Measurements from ENCODE around the gene MEX3D.
A peak's percentile ranks its signal among the peaks of the same experiment; 100 is the strongest.

Gene MEX3D

DNA sequence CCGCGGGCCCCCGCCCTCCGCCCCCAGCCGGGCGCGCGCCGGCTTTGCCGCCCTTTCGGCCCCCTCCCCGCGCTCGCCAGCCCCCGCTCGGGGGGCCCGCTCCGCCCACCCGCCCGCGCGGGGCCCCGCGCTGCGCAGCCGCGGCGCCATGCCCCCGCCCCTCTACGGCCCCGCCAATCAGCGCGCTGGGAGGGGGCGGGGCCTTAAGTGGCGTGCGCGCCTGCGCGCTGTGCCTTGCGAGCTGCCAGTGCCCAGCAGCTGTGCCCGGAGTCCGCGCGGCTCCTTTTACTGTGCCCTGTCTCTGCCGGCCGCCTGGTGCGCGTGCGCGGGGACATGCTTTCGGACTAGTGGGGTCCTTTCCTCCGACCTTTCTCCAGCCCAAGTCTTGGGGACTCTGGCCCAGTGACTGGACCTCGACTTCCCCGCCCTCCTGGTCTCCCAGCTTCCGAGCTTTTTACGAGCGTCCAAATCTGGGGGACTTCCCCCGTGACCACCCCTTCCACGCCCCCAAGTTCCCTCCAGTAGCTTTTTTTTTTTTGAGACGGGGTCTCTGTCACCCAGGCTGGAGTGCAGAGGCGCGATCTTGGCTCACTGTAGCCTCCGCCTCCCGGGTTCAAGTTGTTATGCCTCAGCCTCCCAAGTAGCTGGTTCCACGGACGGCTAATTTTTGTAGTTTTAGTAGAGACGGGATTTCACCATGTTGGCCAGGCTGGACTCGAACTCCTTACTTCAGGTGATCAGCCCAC, 24.8 kb upstream of the MEX3D start, which contains the start of gene MBD3:
MBD3 (minus strand) TSS at position 111 of the 746 bp plus-strand sequence. CDS start 234 bp downstream, outside the sequence.
- peak; percentile 87 for DNase-seq

- peak; percentile 85 for DNase-seq
Observed at GRCh38 chr19:1592024-1592754, 24.1 kb upstream of the MEX3D start.

GRCh38 chr19:1591421-1592023, 23.4 kb upstream of the MEX3D start:
- peak; percentile 16 for DNase-seq

DNA sequence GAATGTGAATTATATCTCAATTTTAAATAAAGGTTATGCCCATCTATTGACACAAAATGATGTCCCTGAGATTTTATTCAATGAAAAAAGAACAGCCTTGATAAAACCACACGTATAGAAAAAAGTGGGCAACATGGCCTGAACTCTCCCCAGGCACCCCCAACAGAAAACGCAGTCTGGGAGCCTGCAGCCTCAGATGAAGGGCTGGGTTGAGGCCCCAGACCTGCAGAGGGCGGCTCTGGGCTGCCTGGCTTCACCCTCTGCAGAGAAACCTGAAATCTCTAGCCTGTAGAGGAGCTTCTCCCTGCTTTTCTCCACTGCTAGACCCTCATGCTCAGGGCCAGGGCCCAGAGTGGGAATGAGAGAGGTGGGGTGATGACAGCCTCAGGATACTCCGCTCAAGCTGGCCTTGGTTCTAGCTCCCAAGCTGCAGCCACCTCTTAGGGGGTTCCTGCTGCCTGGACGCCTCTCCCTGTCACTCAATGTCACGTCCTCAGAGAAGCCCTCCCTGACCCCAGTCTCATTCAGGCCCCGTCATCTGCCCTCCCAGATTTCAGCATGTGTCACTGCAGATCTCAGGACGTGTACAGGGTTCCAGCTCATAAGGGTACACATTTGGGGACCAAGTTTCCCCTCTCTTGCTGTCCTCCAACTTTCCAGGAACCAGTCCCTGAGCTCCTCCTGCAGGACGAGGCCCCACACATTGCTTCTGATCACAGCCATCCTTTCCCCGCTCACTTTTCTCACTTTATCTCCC, 22.7 kb upstream of the MEX3D start:
- DNase-seq, result peak; percentile 43

DNA sequence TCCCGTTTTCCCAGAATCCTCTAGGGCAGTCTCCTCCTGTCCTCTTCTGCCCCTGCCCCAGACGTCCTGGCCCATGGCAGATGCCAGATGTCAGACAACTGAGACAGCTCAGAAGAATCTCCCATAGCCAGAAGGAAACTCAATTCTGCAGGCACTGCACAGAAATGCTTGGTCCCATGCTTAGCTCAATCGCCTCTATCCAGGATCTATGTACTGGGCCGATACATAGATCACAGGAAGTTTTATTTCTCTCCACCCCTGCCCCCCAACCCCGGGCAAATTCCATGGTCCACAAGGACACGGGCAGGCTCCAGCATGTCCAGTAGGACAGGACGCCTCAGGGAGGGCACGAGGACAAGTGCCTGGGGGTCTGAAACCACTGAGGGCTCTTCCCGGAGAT, 19.7 kb upstream of the MEX3D start:
- DNase-seq, result no peak

DNA sequence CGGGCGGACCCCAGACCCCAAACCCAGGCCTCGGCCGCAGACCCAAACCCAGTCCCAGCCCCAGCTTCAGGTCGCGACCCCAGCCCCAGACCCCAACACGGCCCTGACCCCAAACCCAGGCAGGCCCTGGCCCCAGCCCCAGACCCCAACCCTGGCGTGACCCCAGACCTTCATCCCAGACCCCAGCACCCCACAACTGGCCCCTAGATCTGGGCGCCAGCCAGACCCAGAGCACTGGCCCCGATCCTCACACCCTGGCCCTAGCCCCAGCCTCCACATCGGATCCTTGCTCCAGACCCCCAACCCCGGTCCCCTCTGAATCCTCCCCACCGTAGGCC, 17.1 kb upstream of the MEX3D start:
- no peak for DNase-seq

GRCh38 chr19:1584500-1585242, 16.5 kb upstream of the MEX3D start:
- DNase-seq, result no peak

DNA sequence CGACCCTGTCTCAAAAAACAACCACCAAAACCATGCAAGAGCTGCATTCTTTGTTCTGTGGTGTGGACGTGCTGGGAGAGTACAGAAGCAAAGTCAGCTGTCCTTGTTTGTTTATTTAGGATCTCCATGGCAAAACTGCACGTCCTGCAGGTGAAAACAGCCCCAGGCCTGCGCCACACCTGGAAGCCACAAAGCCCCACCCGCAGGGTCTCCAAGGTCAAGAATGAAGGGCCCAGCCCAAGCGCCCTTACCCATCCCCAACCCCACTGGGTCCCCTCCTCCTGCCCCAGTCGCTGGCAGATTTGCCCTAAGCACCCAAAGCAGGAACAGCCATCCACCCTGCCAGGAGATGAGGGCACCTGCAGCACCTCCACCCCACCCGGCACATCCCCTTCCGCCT, 14.1 kb upstream of the MEX3D start:
- DNase-seq, result no peak

GRCh38 chr19:1580957-1581356, 12.8 kb upstream of the MEX3D start:
- no peak for DNase-seq

DNA sequence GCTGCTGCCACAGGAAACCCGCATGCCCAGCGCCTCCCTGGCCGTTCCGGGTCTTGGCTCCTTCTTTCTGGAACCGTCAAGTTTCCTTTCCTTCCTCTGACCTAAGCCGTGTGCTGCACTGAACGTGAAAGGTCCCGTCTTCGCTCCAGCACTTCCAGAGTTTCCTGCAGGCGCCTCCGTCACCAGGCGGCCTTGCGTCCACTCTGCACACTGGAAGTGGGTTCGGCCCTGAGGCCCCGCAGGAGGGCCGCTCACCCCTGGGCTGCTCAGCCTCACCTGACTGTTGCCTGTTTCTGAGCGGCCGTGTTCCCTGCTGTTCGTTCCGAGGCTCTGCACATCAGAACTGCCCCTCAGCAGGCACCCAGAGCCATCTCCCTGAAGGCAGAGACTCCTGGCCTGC, 12.3 kb upstream of the MEX3D start:
- no peak for DNase-seq

DNA sequence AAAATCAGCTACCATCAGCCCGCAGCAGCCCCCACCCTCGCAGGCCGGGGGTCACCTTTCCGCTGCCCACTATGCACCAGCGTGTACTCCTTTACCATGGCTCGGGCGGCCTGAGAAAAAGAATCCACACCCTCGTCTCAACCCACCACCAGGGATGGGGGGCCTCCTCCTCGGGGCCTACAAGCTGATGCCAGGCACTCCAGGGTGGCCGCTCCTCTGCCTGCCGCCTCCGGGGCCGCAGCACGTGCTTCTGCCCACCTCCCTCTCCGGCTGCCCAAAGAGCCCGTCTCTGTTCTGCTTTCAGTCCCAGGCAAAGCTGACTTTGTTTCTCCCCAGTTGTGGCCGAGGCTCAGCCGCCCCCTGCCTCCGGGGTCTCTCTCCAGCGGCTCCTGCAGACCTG, 11.1 kb upstream of the MEX3D start:
- DNase-seq, result no peak

- DNase-seq, result no peak
Observed at GRCh38 chr19:1577929-1578618, 9.9 kb upstream of the MEX3D start.

GRCh38 chr19:1577090-1577928, 9.2 kb upstream of the MEX3D start:
- DNase-seq, result no peak

DNA sequence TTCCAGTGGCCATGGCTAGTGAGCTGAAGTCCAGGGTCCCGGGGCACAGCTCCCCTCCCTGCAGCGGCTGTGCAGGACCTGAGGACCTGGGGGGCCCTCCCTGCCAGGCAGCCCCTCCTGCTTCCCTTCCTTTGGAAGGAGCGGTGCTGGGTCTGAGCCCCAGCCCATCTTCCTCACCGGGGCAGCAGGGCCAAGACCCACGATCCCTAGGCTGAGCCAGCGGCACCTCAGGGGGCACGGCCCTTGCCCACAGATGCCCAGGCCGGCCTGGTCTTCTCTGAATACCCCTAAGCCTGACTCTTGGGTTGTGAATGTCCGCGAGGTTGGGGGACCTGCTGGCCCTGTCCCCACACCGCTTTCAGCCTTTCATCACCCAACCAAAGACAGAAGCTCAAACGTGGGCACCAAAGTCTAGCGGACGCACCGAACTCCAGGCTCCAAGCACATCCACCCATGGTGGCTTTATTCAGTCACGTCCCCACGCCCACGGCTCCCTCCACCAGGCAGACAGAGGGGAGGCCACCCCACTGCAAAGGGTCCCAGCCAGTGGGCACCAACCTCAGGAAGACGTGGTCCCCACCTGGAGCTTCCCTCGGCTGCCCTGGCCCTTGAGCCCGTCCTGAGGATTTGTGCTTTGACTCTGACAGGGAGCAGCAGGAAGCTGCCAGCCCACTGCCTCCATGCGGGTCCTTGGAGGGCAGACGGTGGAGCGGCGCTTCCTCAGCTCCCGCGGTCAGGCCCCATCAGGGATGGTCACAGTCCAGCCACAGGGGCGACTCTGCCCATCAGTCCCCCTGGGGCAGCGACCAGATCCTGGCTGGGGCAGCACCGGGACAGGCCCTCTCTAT, 8.3 kb upstream of the MEX3D start:
- DNase-seq, result no peak

- DNase-seq, result no peak
Observed at GRCh38 chr19:1575323-1576241, 7.5 kb upstream of the MEX3D start.

- DNase-seq, result no peak
Observed at GRCh38 chr19:1574354-1575136, 6.4 kb upstream of the MEX3D start.

DNA sequence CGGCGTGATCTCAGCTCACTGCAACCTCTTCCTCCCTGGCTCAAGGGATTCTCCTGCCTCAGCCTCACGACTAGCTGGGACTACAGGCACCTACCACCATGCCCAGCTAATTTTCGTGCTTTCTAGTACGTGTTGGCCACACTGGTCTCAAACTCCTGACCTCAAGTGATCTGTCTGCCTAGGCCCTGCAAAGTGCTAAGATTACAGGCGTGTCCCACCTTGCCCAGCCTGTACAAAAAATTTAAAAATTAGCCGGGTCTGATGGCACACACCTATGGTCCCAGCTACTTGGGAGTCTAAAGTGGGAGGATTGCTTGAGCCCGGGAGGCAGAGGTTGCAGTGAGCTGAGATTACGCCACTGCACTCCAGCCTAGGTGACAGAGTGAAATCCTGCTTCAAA, 4.7 kb upstream of the MEX3D start:
- DNase-seq, result no peak

DNA sequence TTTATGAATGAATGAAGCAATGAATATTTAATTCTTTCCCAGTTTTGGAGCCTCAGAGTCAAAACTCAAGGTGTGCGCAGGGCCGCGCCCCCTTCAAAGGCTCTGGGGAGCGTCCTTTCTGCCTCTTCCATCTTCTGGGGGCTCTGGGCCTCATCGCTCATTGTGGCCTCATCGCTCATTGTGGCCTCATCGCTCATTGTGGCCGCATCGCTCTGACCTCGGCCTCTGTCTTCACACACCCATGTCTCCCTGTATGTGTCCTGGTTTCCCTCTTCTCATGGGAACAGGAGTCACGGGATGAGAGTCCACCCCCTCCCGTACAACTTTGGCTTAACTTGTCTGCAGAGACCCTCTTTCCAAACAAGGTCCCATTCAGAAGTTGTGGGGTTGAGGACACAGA, 3.2 kb upstream of the MEX3D start:
- no peak for DNase-seq

Measured in activated naive CD4-positive, alpha-beta T cell treated with Interleukin-2 at 50 U/mL for 16 hours (primary cell).